IMR-90 (cell line): ENCODE data around the gene PPFIA2. TPM values are rescaled to one million over a fixed set of nuclear protein-coding genes. Genes with fewer than 3 reads are reported as not detected.

Source experiments
- ATAC-seq: fragments of 200-7000 bp; cut with Tn5 transposase; 2 replicates; pipeline ENCODE4 v1.9.1; 2020; ENCODE audit warnings: low read depth, mild to moderate bottlenecking, moderate library complexity
- BruUV-seq: library from RNA; stranded (reverse); fragments of 400-500 nt; replicated peaks from 2 replicates; lab custom pipeline; 2021; lab: Mats Ljungman, UMichigan
- CTCF ChIA-PET: fragments of 300-600 bp; formaldehyde crosslinking; extraction: SDS; loops from one replicate; lab custom pipeline; 2021; ENCODE audit warnings: antibody characterized with exemption; lab: Yijun Ruan, JAX
- POLR2A ChIA-PET: fragments of 300-600 bp; sonication (Branson Sonifier 250); formaldehyde crosslinking; loops from one replicate; lab custom pipeline; 2022; ENCODE audit warnings: antibody characterized with exemption; ENCODE audit not compliant: unreplicated experiment; lab: Charles Lee
- DNase-seq: peaks from one replicate; pipeline ENCODE4 v3.0.0; 2013
- H2AFZ ChIP-seq: replicated peaks from 2 replicates; pipeline ENCODE3; 2013; ENCODE audit warnings: low read length, mild to moderate bottlenecking; ENCODE audit not compliant: poor library complexity
- H2AK5ac ChIP-seq: 2 replicates; pipeline ENCODE4 v1.6.1; 2013; ENCODE audit warnings: low read depth, low read length, inconsistent platforms
- H2AK9ac ChIP-seq: replicated peaks from 2 replicates; pipeline ENCODE3; 2013; ENCODE audit warnings: mild to moderate bottlenecking, low read depth, low read length, moderate library complexity; ENCODE audit not compliant: poor library complexity
- H2BK120ac ChIP-seq: 2 replicates; pipeline ENCODE4 v1.6.1; 2013; ENCODE audit warnings: low read depth, low read length, inconsistent platforms
- H2BK15ac ChIP-seq: 3 replicates; pipeline ENCODE4 v1.6.1; 2013; ENCODE audit warnings: low read depth, low read length, inconsistent platforms
- H2BK20ac ChIP-seq: 2 replicates; pipeline ENCODE4 v1.6.1; 2013; ENCODE audit warnings: low read depth, mild to moderate bottlenecking, inconsistent platforms, low read length, moderate library complexity
- H2BK5ac ChIP-seq: 2 replicates; pipeline ENCODE4 v1.6.1; 2013; ENCODE audit warnings: mild to moderate bottlenecking, low read depth, low read length, inconsistent platforms; ENCODE audit not compliant: poor library complexity, severe bottlenecking
- H3K14ac ChIP-seq: replicated peaks from 2 replicates; pipeline ENCODE4 v1.6.1; 2013; ENCODE audit warnings: low read depth, low read length, inconsistent platforms
- H3K18ac ChIP-seq: 2 replicates; pipeline ENCODE4 v1.6.1; 2013; ENCODE audit warnings: low read depth, low read length, control low read depth
- H3K23ac ChIP-seq: 2 replicates; pipeline ENCODE4 v1.6.1; 2013; ENCODE audit warnings: low read depth, low read length, inconsistent platforms
- H3K27ac ChIP-seq: 2 replicates; pipeline ENCODE4 v1.5.1; 2013; ENCODE audit warnings: mild to moderate bottlenecking, control low read depth, low read length; ENCODE audit not compliant: insufficient read depth
- H3K27me3 ChIP-seq: 2 replicates; pipeline ENCODE4 v1.6.1; 2013; ENCODE audit warnings: low read length; ENCODE audit not compliant: control insufficient read depth, insufficient read depth
- H3K36me3 ChIP-seq: 2 replicates; pipeline ENCODE4 v1.6.1; 2013; ENCODE audit warnings: low read length, mixed read lengths; ENCODE audit not compliant: control insufficient read depth, insufficient read depth
- H3K4ac ChIP-seq: 2 replicates; pipeline ENCODE4 v1.6.1; 2013; ENCODE audit warnings: low read depth, low read length, inconsistent platforms
- H3K4me1 ChIP-seq: 2 replicates; pipeline ENCODE4 v1.6.1; 2013; ENCODE audit warnings: low read length, mixed read lengths; ENCODE audit not compliant: control insufficient read depth, insufficient read depth
- H3K4me2 ChIP-seq: 2 replicates; pipeline ENCODE4 v1.6.1; 2013; ENCODE audit warnings: low read depth, mild to moderate bottlenecking, control low read depth, low read length, moderate library complexity
- H3K4me3 ChIP-seq: 2 replicates; pipeline ENCODE4 v1.5.1; 2013; ENCODE audit warnings: low read depth, mild to moderate bottlenecking, control low read depth, low read length, moderate library complexity; ENCODE audit not compliant: insufficient read depth
- H3K56ac ChIP-seq: 2 replicates; pipeline ENCODE4 v1.6.1; 2013; ENCODE audit warnings: low read length, inconsistent platforms; ENCODE audit not compliant: insufficient read depth; ENCODE audit errors: extremely low read depth
- H3K79me1 ChIP-seq, 2 experiments: 2 replicates each; pipeline ENCODE4 v1.6.1; 2013; ENCODE audit warnings: low read length in 2 of 2, inconsistent platforms in 1 of 2, low read depth in 1 of 2
- H3K9ac ChIP-seq: 2 replicates; pipeline ENCODE4 v1.6.1; 2013; ENCODE audit warnings: low read depth, low read length, control low read depth
- H3K9me1 ChIP-seq: 2 replicates; pipeline ENCODE4 v1.6.1; 2013; ENCODE audit warnings: low read length, inconsistent platforms; ENCODE audit not compliant: insufficient read depth
- H3K9me3 ChIP-seq: 2 replicates; pipeline ENCODE4 v1.6.1; 2013; ENCODE audit warnings: low read length; ENCODE audit not compliant: control insufficient read depth, insufficient read depth
- H4K20me1 ChIP-seq: 2 replicates; pipeline ENCODE4 v1.6.1; 2013; ENCODE audit warnings: low read length, inconsistent platforms; ENCODE audit not compliant: insufficient read depth
- H4K5ac ChIP-seq: 2 replicates; pipeline ENCODE4 v1.6.1; 2013; ENCODE audit warnings: mild to moderate bottlenecking, low read depth, low read length, control low read depth
- H4K8ac ChIP-seq, 2 experiments: 2 replicates each; pipeline ENCODE4 v1.6.1; 2013; ENCODE audit warnings: low read depth in 2 of 2, low read length in 2 of 2, control low read depth in 1 of 2, inconsistent platforms in 1 of 2
- H4K91ac ChIP-seq: 2 replicates; pipeline ENCODE4 v1.6.1; 2013; ENCODE audit warnings: low read depth, low read length, inconsistent platforms; ENCODE audit not compliant: insufficient read depth
- BHLHE40 ChIP-seq: fragments of 150-350 bp; IDR thresholded peaks from 2 replicates; pipeline ENCODE4 v1.6.1; 2016; ENCODE audit warnings: mild to moderate bottlenecking, low read depth, low read length
- CEBPB ChIP-seq: IDR thresholded peaks from 2 replicates; pipeline ENCODE4 v1.6.1; 2012; ENCODE audit warnings: low read depth, low read length, improper control_type of control experiment
- NFE2L2 ChIP-seq: fragments of 150-350 bp; IDR thresholded peaks from 2 replicates; pipeline ENCODE4 v1.6.1; 2016; ENCODE audit warnings: low read depth, mild to moderate bottlenecking, low read length
- WGBS, 2 experiments: methylation state at CpG; one replicate each; pipeline versions ENCODE4 v1.1.5 to v1.1.7; 2013; ENCODE audit warnings: missing lambda C conversion rate in 2 of 2; ENCODE audit not compliant: insufficient read length in 1 of 2; ENCODE audit errors: extremely low coverage in 2 of 2; 5-methylcytosine and 5-hydroxymethylcytosine counted together
- dilution Hi-C: fragments of 300-500 bp; cut with HindIII; formaldehyde crosslinking; loops from one replicate; pipeline ENCODE4 v1.14.3; 2018; ENCODE audit warnings: low sequenced_read_pairs; ENCODE audit not compliant: unreplicated experiment
- in situ Hi-C: fragments of 300-500 bp; cut with MboI; formaldehyde crosslinking; loops from 3 replicates; pipeline ENCODE4 v1.14.3; 2019; ENCODE audit warnings: low sequenced_read_pairs, inconsistent platforms, mixed read lengths
- intact Hi-C: fragments of 100-400 bp; cut with micrococcal nuclease; formaldehyde crosslinking; loops from 2 replicates; pipeline ENCODE4 v1.10.0; 2022
- polyA plus RNA-seq, 3 experiments: library from polyadenylated mRNA; depleted of rRNA; stranded (reverse); fragments of >200 nt; gene quantifications; 2 replicates each; pipeline ENCODE4 v1.2.3, GENCODE V29; 2012; ENCODE audit warnings: low replicate concordance in 1 of 3
- total RNA-seq: library from RNA; depleted of rRNA; stranded (reverse); fragments of >200 nt; gene quantifications from 2 replicates; pipeline ENCODE4 v1.2.3, GENCODE V29; 2012
- TF ChIP-seq, protein P1 (sequence below): fragments of 150-350 bp; IDR thresholded peaks from 2 replicates; pipeline ENCODE4 v1.6.1; 2017; ENCODE audit warnings: mild to moderate bottlenecking, antibody characterized with exemption, low read length, low read depth
- TF ChIP-seq, protein P2 (sequence below): conservative IDR thresholded peaks from 2 replicates; pipeline ENCODE4 v1.5.1; 2012; ENCODE audit warnings: mild to moderate bottlenecking, low read depth, low read length, improper control_type of control experiment

The PPFIA2 gene
- total and polyA plus RNA-seq, 2 of the 4 experiments (the other 2 are of a cell fraction), result 0.29 to 1.3 TPM

DNA sequence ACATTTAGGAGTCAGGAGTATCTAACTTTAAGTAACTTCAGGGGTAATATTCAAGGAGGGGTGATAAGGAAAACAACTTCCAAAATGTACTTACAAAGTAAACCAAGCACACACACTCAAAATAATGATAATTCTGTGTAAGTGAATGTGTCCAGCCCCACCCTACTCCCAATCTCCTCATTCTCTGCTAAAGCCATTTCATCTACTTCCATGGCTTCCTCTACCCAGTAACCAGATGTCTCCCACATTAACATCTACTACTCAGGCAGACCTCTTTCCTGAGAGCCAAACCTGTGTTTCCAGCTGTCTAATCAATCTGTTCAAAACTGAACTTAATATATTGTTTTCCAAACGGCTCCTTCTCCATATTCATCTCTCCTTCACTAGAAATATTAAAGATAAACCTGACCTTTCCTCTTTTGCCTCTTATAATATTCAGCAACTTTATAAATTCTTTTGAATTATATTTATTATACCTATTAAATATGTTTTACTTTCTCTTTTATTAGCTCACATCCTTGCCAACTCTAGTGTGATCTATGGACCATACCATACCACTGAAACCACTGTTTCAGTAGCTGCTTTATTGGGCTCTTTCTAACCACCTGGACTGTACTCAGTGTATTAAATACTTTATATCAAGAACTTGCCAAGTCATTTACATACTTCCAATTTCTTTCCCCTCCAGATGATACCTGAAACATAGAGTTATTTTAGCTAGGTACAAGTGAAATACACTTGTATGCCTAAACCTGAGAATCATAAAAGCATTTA, 170.7 kb downstream of the PPFIA2 start:
- H3K27ac ChIP-seq, result no peak overlapping the region
- H3K56ac ChIP-seq, result no peak overlapping the region
- no peaks in the 10 kb centered on the region for H3K4me1 ChIP-seq
- ATAC-seq (no peak), DNase-seq (no peak)
- no peak for TF ChIP-seq NFE2L2
- TF ChIP-seq, protein P1, sequence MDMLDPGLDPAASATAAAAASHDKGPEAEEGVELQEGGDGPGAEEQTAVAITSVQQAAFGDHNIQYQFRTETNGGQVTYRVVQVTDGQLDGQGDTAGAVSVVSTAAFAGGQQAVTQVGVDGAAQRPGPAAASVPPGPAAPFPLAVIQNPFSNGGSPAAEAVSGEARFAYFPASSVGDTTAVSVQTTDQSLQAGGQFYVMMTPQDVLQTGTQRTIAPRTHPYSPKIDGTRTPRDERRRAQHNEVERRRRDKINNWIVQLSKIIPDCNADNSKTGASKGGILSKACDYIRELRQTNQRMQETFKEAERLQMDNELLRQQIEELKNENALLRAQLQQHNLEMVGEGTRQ, result no peak
- TF ChIP-seq CEBPB, result no peak
- TF ChIP-seq, protein P2, sequence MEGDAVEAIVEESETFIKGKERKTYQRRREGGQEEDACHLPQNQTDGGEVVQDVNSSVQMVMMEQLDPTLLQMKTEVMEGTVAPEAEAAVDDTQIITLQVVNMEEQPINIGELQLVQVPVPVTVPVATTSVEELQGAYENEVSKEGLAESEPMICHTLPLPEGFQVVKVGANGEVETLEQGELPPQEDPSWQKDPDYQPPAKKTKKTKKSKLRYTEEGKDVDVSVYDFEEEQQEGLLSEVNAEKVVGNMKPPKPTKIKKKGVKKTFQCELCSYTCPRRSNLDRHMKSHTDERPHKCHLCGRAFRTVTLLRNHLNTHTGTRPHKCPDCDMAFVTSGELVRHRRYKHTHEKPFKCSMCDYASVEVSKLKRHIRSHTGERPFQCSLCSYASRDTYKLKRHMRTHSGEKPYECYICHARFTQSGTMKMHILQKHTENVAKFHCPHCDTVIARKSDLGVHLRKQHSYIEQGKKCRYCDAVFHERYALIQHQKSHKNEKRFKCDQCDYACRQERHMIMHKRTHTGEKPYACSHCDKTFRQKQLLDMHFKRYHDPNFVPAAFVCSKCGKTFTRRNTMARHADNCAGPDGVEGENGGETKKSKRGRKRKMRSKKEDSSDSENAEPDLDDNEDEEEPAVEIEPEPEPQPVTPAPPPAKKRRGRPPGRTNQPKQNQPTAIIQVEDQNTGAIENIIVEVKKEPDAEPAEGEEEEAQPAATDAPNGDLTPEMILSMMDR, result no peak
- TF ChIP-seq BHLHE40, result no peak
- H4K5ac ChIP-seq, result no peak overlapping the region
- dilution Hi-C loops (no loop called here), intact Hi-C loops (no loop called here), in situ Hi-C loops (no loop called here)
- H4K91ac ChIP-seq, result no peak overlapping the region
- H3K9ac ChIP-seq, result no peak overlapping the region
- ChIA-PET POLR2A (no interaction called here), CTCF (interaction anchor here (0.8 kb wide), 1 partner anchor 40 kb away, joined by 3 read pairs; no protein-coding TSS in a partner anchor)
- H4K20me1 ChIP-seq, result no peaks in the 10 kb centered on the region
- H2BK120ac ChIP-seq, result no peak overlapping the region
- no TSS peak for BruUV-seq
- H4K8ac ChIP-seq, result no peak overlapping the region
- no peaks in the 10 kb centered on the region for H3K27me3 ChIP-seq
- no peaks in the 10 kb centered on the region for H3K36me3 ChIP-seq
- H2BK15ac ChIP-seq, result no peak overlapping the region
- no peak overlapping the region for H2AK9ac ChIP-seq
- H2BK20ac ChIP-seq, result no peak overlapping the region
- no peak overlapping the region for H3K23ac ChIP-seq
- no peaks in the 10 kb centered on the region for H3K9me3 ChIP-seq
- no peak overlapping the region for H3K18ac ChIP-seq
- H3K9me1 ChIP-seq, result no peaks in the 10 kb centered on the region
- H3K14ac ChIP-seq, result no peak overlapping the region
- H2BK5ac ChIP-seq, result no peak overlapping the region
- no peak overlapping the region for H2AFZ ChIP-seq
- no peaks in the 10 kb centered on the region for H3K79me1 ChIP-seq
- H3K4me2 ChIP-seq, result no peak overlapping the region
- no peak overlapping the region for H3K4me3 ChIP-seq
- no peak overlapping the region for H2AK5ac ChIP-seq
- H3K4ac ChIP-seq, result no peak overlapping the region
- no CpG with 5 or more reads among the region's 1 CpG for WGBS, 2 experiments
